GM12878 (cell line): ENCODE data around the gene NOL8. TPM values are rescaled to one million over a fixed set of nuclear protein-coding genes. Genes with fewer than 3 reads are reported as not detected.
A peak's percentile ranks its signal among the peaks of the same experiment; 100 is the strongest.

ENCODE experiments used
- ATAC-seq: fragments of 200-7000 bp; cut with Tn5 transposase; 3 replicates; pipeline ENCODE4 v1.9.1; 2020; ENCODE audit warnings: mild to moderate bottlenecking, moderate library complexity
- BruUV-seq: library from RNA; stranded (reverse); fragments of 400-500 nt; replicated peaks from 2 replicates; lab custom pipeline; 2021; lab: Mats Ljungman, UMichigan
- CTCF ChIA-PET: fragments of 300-600 bp; sonication (Branson Sonifier 250); formaldehyde crosslinking; extraction: SDS; loops from one replicate; lab custom pipeline; 2021; ENCODE audit warnings: inconsistent platforms; lab: Yijun Ruan, JAX
- POLR2A ChIA-PET: fragments of 350-600 bp; formaldehyde crosslinking; extraction: SDS; loops from one replicate; lab custom pipeline; 2021; ENCODE audit warnings: inconsistent platforms; lab: Charles Lee
- RAD21 ChIA-PET: fragments of 300-600 bp; sonication (Branson Sonifier 250); formaldehyde crosslinking; loops from one replicate; lab custom pipeline; 2023; ENCODE audit warnings: antibody characterized with exemption; ENCODE audit not compliant: unreplicated experiment; lab: Charles Lee
- SMC1A ChIA-PET: fragments of 300-600 bp; sonication (Branson Sonifier 250); formaldehyde crosslinking; loops from one replicate; lab custom pipeline; 2023; ENCODE audit not compliant: unreplicated experiment, uncharacterized antibody; lab: Charles Lee
- DNase-seq: peaks from one replicate; pipeline ENCODE4 v3.0.0-alpha.2; 2011; ENCODE audit warnings: low read depth, low spot score
- FAIRE-seq: peaks from 3 replicates; lab custom pipeline; 2011; peaks lifted over from hg19 to GRCh38; lab: Jason Lieb, UNC
- H2AFZ ChIP-seq: 2 replicates; pipeline ENCODE4 v1.6.0; 2011; ENCODE audit warnings: low read depth, low read length, control low read depth; ENCODE audit not compliant: control insufficient read depth
- H3K27ac ChIP-seq: 2 replicates; pipeline ENCODE4 v1.5.1; 2011; ENCODE audit warnings: control low read depth; ENCODE audit not compliant: control insufficient read depth, insufficient read depth
- H3K27me3 ChIP-seq, 2 experiments: replicated peaks in 1 of 2; 2 replicates each; pipeline versions ENCODE4 v1.6.0 to v1.6.1; 2011; ENCODE audit warnings: low read length in 1 of 2; ENCODE audit not compliant: control insufficient read depth in 2 of 2, insufficient read depth in 2 of 2
- H3K36me3 ChIP-seq, 2 experiments: 2 replicates each; pipeline ENCODE4 v1.5.1; 2011; ENCODE audit warnings: low read length in 1 of 2; ENCODE audit not compliant: control insufficient read depth in 2 of 2, insufficient read depth in 2 of 2
- H3K4me1 ChIP-seq: 2 replicates; pipeline ENCODE4 v1.6.1; 2011; ENCODE audit warnings: mild to moderate bottlenecking, low read length, moderate library complexity, mixed read lengths; ENCODE audit not compliant: control insufficient read depth, insufficient read depth
- H3K4me2 ChIP-seq: 2 replicates; pipeline ENCODE4 v1.6.0; 2011; ENCODE audit warnings: control low read depth; ENCODE audit not compliant: control insufficient read depth, insufficient read depth
- H3K4me3 ChIP-seq: fragments of 200-600 bp; sonication (generic); 2 replicates; pipeline ENCODE4 v1.5.1; 2016
- H3K79me2 ChIP-seq: 2 replicates; pipeline ENCODE4 v1.6.0; 2011; ENCODE audit warnings: low read length; ENCODE audit not compliant: control insufficient read depth, insufficient read depth
- H3K9ac ChIP-seq: 2 replicates; pipeline ENCODE4 v1.8.0; 2011; ENCODE audit warnings: low read length, control low read depth, mixed read lengths; ENCODE audit not compliant: control insufficient read depth, insufficient read depth
- H3K9me3 ChIP-seq: replicated peaks from 3 replicates; pipeline ENCODE4 v1.5.1; 2011; ENCODE audit warnings: mild to moderate bottlenecking, low read length; ENCODE audit not compliant: control insufficient read depth, insufficient read depth
- H4K20me1 ChIP-seq: 2 replicates; pipeline ENCODE4 v1.6.0; 2011; ENCODE audit not compliant: control insufficient read depth, insufficient read depth
- ATF3 ChIP-seq: IDR thresholded peaks from 2 replicates; pipeline ENCODE4 v1.6.1; 2011; ENCODE audit warnings: low read depth, mild to moderate bottlenecking, low read length, moderate library complexity, borderline replicate concordance; ENCODE audit errors: extremely low read depth
- JUND ChIP-seq: IDR thresholded peaks from 2 replicates; pipeline ENCODE4 v1.6.1; 2012; ENCODE audit warnings: low read depth, mild to moderate bottlenecking, low read length, improper control_type of control experiment, moderate library complexity
- REST ChIP-seq: IDR thresholded peaks from 2 replicates; pipeline ENCODE4 v1.6.1; 2012; ENCODE audit warnings: mild to moderate bottlenecking, low read depth, low read length
- ZNF384 ChIP-seq: IDR thresholded peaks from 2 replicates; pipeline ENCODE4 v1.6.1; 2012; ENCODE audit warnings: low read depth, mild to moderate bottlenecking, low read length, improper control_type of control experiment, borderline replicate concordance
- WGBS: methylation state at CpG from one replicate; pipeline ENCODE4 v1.1.6; 2016; ENCODE audit warnings: low lambda C conversion rate; ENCODE audit not compliant: insufficient replicate concordance, insufficient coverage; ENCODE audit errors: missing lambda C conversion rate; 5-methylcytosine and 5-hydroxymethylcytosine counted together
- in situ Hi-C: fragments of 300-500 bp; cut with MboI; formaldehyde crosslinking; loops from 9 replicates; pipeline ENCODE4 v1.14.3; 2018; ENCODE audit warnings: mixed read lengths
- intact Hi-C: fragments of 100-400 bp; cut with micrococcal nuclease; formaldehyde crosslinking; loops from one replicate; pipeline ENCODE4 v1.14.2; 2022; ENCODE audit not compliant: unreplicated experiment
- polyA plus RNA-seq, 11 experiments: library from polyadenylated mRNA; depleted of rRNA in 4 of 11; unstranded in 6 of 11; stranded (reverse) in 5 of 11; fragments of >200 nt; fragmentation: Nextera tagmentation in 4 of 11; fragmentation: Illumina TruSeq in 1 of 11; extraction: Ambion mirVana in 4 of 11; extraction: Trizol in 1 of 11; gene quantifications; 1 replicate in 1 of 11; 2 replicates in 10 of 11; pipeline versions ENCODE4 v1.2.1 to v1.2.3, GENCODE V29; 2011 to 2016; ENCODE audit warnings: inconsistent platforms in 2 of 11, missing spikeins in 2 of 11, low read depth in 1 of 11
- total RNA-seq, 4 experiments: library from RNA; depleted of rRNA in 3 of 4; stranded (reverse); fragments of >200 nt in 3 of 4; fragmentation: Illumina TruSeq in 1 of 4; extraction: Trizol in 1 of 4; gene quantifications; 2 replicates each; pipeline versions ENCODE4 v1.2.1 to v1.2.3, GENCODE V29; 2013 to 2021
- TF ChIP-seq, protein P1 (sequence below): IDR thresholded peaks from 2 replicates; pipeline ENCODE4 v1.6.1; 2012; ENCODE audit warnings: low read depth, low read length, improper control_type of control experiment

The NOL8 gene
- total and polyA plus RNA-seq, 10 of the 15 experiments (the other 5 are each of a cell fraction or from before 2014, with no cell fraction given) = 33.6 to 58.6 (median 49.2) TPM

DNA sequence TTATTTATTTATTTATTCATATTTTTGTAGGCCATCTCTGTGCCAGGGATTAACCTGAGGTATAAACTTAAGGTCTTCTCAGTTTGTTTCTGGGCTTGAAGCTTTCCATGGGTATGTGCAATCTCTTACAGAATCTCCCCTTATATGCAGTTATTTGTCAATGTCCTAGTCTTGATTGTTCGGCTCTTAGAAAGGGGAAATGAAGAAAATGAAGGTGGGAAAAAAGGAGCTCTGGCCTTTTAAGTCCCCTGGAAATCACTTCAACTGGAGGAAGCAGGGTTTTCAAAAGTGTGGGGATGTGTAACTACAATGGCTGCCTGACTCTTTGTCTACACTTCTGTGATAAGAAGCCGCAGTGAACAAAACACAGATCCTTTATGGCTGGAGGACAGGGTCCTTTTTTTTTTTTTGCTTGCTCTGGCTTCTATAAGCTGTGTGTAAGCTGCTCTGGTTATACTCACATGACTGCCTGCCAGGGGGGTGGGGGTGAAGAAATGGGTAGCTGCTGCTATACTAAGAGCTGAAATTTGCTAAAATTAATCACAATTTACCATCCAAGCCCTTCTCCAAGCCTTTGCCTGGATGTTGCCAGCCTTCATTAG lies 34.3 kb upstream of the NOL8 start:
- H2AFZ ChIP-seq = peak overlapping the region; percentile 43
- H4K20me1 ChIP-seq = no peaks in the 10 kb centered on the region
- ATAC-seq (no peak), DNase-seq (no peak), FAIRE-seq (no peak)
- no TSS peak for BruUV-seq
- ChIA-PET CTCF (interaction anchor here (1.1 to 1.9 kb wide), 2 partner anchors 31 to 219 kb away, joined by 3 to 4 read pairs; no protein-coding TSS in a partner anchor), RAD21 (no interaction called here), POLR2A (no interaction called here), SMC1A (interaction anchor here (0.6 to 1.4 kb wide), 2 partner anchors 31 to 1100 kb away, joined by 3 to 7 read pairs; no protein-coding TSS in a partner anchor)
- no peaks in the 10 kb centered on the region for H3K27me3 ChIP-seq
- WGBS = 67% methylated on average over 2 of the region's 2 CpGs
- in situ Hi-C loops = no loop called here
- H3K36me3 ChIP-seq = no peaks in the 10 kb centered on the region
- H3K4me2 ChIP-seq = no peak overlapping the region
- no peak overlapping the region for H3K4me3 ChIP-seq
- no peak overlapping the region for H3K27ac ChIP-seq
- H3K9ac ChIP-seq = no peak overlapping the region
- H3K4me1 ChIP-seq = no peaks in the 10 kb centered on the region
- intact Hi-C loops = no loop called here
- H3K79me2 ChIP-seq = no peaks in the 10 kb centered on the region
- TF ChIP-seq, protein P1, sequence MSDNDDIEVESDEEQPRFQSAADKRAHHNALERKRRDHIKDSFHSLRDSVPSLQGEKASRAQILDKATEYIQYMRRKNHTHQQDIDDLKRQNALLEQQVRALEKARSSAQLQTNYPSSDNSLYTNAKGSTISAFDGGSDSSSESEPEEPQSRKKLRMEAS = no peak
- TF ChIP-seq ZNF384 (peak; percentile 24; the same call in 1 of the 2 replicates), JUND (no peak), ATF3 (no peak), REST (no peak)
- H3K9me3 ChIP-seq = no peaks in the 10 kb centered on the region; the same call in 1 of the 3 replicates
